ENCODE measurements around the gene FGFRL1.

FGFRL1 gene

GRCh38 chr4:1023075-1023640 lies 11.7 kb downstream of the FGFRL1 start:
- Histone ChIP-seq H3K27me3 (ENCODE audit: control insufficient read depth, insufficient read depth, low read length) (no peaks in the 10 kb centered on the region), H3K27ac (no peak overlapping the region), H3K79me2 (no peaks in the 10 kb centered on the region), H3K4me1 (no peaks in the 10 kb centered on the region), H2AFZ (no peak overlapping the region), H3K36me3 (ENCODE audit: control insufficient read depth, insufficient read depth, low read length) (no peaks in the 10 kb centered on the region), H3K9me3 (ENCODE audit: control insufficient read depth, low read length) (no peaks in the 10 kb centered on the region), H3K9ac (no peak overlapping the region), H3K4me2 (ENCODE audit: low read length) (no peak overlapping the region), H3K4me3 (ENCODE audit: low read depth, low read length) (no peak overlapping the region)
- no peak for TF ChIP-seq CTCF (IDR thresholded peaks at IDR 0.05)

GRCh38 chr4:1023895-1024740 lies 12.7 kb downstream of the FGFRL1 start:
- no peak for TF ChIP-seq CTCF (IDR thresholded peaks at IDR 0.05)
- Histone ChIP-seq H3K9ac (no peak overlapping the region), H2AFZ (no peak overlapping the region), H3K79me2 (no peaks in the 10 kb centered on the region), H3K4me2 (ENCODE audit: low read length) (no peak overlapping the region), H3K4me1 (no peaks in the 10 kb centered on the region), H3K36me3 (ENCODE audit: control insufficient read depth, insufficient read depth, low read length) (no peaks in the 10 kb centered on the region), H3K27ac (no peak overlapping the region), H3K9me3 (ENCODE audit: control insufficient read depth, low read length) (no peaks in the 10 kb centered on the region), H3K27me3 (ENCODE audit: control insufficient read depth, insufficient read depth, low read length) (no peaks in the 10 kb centered on the region), H3K4me3 (ENCODE audit: low read depth, low read length) (no peak overlapping the region)

GRCh38 chr4:1024882-1025545 lies 13.6 kb downstream of the FGFRL1 start:
- H3K36me3 ChIP-seq (ENCODE audit: control insufficient read depth, insufficient read depth, low read length) = no peaks in the 10 kb centered on the region
- H3K27ac ChIP-seq = no peak overlapping the region
- H3K4me1 ChIP-seq = no peaks in the 10 kb centered on the region
- H3K27me3 ChIP-seq (ENCODE audit: control insufficient read depth, insufficient read depth, low read length) = no peaks in the 10 kb centered on the region
- no peaks in the 10 kb centered on the region for H3K9me3 ChIP-seq (ENCODE audit: control insufficient read depth, low read length)
- H2AFZ ChIP-seq = no peak overlapping the region
- TF ChIP-seq CTCF (IDR thresholded peaks at IDR 0.05) = no peak
- no peak overlapping the region for H3K9ac ChIP-seq
- H3K4me3 ChIP-seq (ENCODE audit: low read depth, low read length) = no peak overlapping the region
- no peaks in the 10 kb centered on the region for H3K79me2 ChIP-seq
- no peak overlapping the region for H3K4me2 ChIP-seq (ENCODE audit: low read length)

GRCh38 chr4:1026115-1026514 lies 14.7 kb downstream of the FGFRL1 start:
- Histone ChIP-seq H3K4me2 (ENCODE audit: low read length) (no peak overlapping the region), H2AFZ (no peak overlapping the region), H3K4me3 (ENCODE audit: low read depth, low read length) (no peak overlapping the region), H3K27me3 (ENCODE audit: control insufficient read depth, insufficient read depth, low read length) (no peaks in the 10 kb centered on the region), H3K9ac (no peak overlapping the region), H3K36me3 (ENCODE audit: control insufficient read depth, insufficient read depth, low read length) (no peaks in the 10 kb centered on the region), H3K4me1 (no peaks in the 10 kb centered on the region), H3K79me2 (no peaks in the 10 kb centered on the region), H3K9me3 (ENCODE audit: control insufficient read depth, low read length) (no peaks in the 10 kb centered on the region), H3K27ac (no peak overlapping the region)
- no peak for TF ChIP-seq CTCF (IDR thresholded peaks at IDR 0.05)

Measured in parathyroid adenoma (tissue), 2 donors.